AML-193 (cell line): Measurements from ENCODE around the gene RCC1.
"Not testable (repeated sequence)": the region's sequence is repeated elsewhere in the genome, so short reads cannot be mapped to it uniquely, and the experiment has no call there.

Source experiments
- DNase-seq, 2 experiments: peaks; one replicate each; lab custom pipeline; 2025; lab: John Stamatoyannopoulos, UW

RCC1 gene, protein sequence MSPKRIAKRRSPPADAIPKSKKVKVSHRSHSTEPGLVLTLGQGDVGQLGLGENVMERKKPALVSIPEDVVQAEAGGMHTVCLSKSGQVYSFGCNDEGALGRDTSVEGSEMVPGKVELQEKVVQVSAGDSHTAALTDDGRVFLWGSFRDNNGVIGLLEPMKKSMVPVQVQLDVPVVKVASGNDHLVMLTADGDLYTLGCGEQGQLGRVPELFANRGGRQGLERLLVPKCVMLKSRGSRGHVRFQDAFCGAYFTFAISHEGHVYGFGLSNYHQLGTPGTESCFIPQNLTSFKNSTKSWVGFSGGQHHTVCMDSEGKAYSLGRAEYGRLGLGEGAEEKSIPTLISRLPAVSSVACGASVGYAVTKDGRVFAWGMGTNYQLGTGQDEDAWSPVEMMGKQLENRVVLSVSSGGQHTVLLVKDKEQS

DNA sequence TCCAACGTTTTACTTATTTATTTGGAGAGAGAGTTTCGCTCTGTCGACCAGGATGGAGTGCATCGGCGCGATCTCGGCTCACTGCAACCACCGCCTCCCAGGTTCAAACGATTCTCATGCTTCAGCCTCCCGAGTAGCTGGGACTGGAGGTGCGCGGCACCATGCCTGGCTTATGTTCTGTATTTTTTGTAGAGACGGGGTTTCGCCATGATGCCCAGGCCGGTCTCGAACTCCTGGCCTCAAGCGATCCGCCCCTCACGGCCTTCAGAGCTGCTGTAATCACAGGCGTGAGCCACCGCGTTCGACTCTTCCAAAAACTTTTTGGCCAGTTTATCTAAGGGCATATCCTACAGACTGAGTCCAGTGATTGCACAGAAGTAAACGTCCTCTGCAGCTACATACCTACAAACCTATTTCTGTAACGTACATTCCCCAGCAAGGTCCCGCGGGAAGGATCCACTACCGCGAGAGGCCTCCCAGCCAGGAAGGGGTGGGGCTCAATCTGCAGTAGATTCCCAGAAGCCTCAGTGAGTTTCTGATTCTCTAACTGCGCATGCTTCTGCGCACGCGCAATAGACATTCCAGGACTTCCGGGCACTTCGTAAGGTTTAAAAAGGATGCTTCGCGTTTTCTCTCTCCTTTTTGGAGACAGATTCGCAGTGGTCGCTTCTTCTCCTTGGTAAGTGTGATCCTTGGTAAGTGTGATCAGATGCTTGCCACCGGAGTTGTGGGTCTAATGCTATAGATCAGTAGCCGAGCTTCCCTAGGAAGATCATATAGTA, at the start of gene RCC1:
Gene RCC1, plus strand, starts transcription at position 638 of the 782 bp plus-strand sequence. CDS start 23,824 bp downstream, outside the sequence.
- peak; percentile 95 to 96 for DNase-seq

DNA sequence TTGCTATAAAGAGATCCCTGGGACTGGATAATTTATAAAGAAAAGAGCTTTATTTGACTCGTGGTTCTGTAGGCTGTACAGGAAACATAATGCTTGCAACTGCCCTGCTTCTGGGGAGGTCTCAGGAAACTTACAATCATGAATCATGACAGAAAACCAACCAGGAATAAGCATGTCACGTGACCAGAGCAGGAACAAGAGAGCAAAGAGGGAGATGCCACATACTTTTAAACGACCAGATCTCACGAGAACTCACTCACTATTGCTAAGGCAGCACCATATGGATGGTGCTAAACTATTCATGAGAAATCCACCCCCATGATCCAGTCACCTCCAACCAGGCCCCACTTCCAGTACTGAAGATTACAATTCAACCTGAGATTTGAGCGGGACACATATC, 49.8 kb upstream of the RCC1 start:
- no peak for DNase-seq

DNA sequence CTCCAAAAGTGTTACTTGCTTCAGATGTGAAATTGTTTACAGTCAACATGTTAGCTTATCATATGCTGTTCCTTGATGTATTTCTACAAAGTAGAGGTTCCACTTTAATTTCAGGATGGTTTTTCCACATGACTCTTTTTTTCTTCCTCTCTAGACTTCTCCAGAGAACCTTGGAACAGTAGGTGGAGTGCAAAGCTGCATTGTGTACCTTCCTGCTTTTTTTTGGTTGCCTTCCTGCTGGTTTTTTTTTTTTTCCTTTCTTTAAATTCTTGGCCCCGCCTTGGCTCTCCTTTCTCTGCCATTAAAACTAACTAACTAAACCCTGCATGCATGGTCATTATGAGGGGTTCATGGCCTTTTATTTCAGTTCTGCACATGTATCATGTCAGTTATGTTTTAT, 48.2 kb upstream of the RCC1 start:
- no peak for DNase-seq

DNA sequence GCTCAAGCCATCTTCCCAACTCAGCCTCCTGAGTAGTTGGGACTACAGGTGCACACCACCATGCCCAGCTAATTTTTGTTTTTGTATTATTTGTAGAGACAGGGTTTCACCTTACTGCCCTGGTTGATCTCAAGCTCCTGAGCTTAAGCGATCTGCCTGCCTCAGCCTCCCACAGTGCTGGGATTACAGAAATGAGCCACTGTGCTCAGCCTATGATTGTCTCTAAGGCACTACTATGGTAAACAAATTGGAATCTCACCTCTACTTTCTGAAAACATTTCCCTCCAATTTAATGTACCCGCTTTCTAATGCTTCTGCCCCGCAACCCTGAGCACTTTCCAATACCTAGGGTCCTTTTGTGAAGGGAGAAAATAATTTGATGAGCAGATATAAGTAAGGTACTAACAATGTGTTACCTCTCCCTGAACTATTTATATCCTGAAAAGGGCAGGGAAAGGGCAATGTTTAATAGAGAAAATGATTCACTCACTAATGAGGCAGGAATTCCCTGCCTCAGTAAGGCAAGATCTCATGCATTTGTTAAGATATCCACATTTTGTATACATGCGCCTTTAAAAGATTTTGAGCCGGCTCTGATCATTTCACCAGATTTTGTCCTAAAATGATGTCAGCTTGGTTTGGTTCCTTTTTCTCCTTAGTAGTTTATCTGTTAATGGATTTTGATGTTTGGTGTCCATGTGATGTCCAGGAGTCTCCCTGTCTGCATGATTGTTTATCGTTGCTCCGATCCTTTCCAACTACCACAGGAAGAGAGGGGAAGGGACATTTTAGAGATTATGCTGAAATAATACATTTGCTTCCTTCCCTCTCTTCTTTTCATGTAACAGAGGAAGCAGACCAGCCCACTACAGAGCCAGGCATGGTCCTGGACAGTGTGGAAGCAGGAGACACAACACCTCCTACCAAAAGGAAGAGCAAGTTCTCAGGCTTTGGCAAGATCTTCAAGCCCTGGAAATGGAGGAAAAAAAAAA, 47.3 kb upstream of the RCC1 start:
- no peak for DNase-seq

DNA sequence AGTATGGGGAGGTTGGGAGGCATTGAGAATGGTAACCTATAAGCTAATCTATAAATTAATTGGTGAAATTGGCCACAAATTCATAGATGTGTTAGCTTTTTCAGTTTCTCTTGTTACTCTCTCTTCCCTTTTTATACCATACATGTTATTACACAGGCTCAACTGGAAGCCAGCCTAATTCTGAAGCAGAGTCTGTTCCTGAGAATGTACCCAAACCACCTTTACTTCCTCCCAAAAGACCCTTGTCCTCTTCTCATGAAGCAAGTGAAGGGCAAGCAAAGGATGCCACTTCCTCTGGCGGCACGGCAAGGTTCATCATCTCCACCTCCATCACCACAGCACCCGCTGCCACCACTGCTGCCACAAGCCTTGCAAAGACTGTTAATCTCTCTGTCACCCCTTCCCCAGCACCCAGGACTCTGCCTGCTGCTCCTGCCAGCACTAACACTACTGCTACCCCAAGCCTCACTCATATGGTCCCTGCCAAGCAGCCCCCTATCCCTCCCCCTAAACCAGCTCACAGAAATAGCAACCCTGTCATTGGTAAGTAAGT, 39.5 kb upstream of the RCC1 start:
- no peak for DNase-seq

DNA sequence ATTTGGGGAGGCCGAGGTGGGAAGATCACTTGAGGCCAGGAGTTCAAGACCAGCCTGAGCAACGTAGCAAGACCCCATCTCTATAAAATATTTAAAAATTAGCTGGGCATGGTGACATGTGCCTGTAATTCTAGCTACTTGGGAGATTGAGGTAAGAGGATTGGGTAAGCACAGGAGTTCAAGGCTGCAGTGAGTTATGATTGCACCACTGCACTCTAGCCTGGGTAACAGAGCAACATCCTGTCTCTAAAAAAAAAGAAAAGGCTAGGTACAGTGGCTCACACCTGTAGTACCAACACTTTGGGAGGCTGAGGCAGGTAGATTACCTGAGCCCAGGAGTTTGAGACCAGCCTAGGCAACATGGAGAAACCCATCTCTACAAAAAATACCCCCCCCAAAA, 35.7 kb upstream of the RCC1 start:
- DNase-seq, result peak in 1 of 2 experiments; percentile 38

DNA sequence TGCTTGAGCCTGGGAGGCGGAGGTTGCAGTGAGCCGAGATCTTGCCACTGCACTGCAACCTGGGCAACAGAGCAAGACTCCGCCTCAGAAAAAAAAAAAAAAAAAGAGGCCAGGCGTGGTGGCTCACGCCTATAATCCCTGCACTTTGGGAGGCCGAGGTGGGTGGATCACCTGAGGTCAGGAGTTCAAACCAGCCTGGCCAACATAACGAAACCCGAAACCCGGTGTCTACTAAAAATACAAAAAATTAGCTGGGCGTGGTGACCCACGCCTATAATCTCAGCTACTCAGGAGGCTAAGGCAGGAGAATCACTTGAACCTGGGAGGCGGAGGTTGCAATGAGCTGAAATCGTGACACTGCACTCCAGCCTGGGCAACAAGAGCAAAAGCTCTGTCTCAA, 26.3 kb upstream of the RCC1 start:
- DNase-seq, result not testable (repeated sequence)

DNA sequence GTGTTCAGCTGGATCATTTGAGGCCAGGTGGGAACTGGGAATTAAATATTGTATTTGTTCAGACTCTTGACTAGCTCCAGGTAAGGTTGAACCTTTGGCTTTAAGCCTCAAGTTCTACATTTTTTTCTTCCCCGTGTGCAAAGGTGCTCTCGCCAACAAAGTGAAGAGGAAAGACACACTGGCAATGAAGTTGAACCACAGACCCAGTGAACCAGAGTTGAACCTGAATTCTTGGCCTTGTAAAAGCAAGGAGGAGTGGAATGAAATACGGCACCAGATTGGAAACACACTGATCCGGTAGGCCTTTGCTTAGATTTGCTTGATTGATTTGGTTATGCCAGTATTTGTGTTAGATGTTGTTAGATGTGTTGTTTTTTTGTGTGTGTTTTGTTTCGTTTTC, 25.5 kb upstream of the RCC1 start:
- DNase-seq, result no peak

DNA sequence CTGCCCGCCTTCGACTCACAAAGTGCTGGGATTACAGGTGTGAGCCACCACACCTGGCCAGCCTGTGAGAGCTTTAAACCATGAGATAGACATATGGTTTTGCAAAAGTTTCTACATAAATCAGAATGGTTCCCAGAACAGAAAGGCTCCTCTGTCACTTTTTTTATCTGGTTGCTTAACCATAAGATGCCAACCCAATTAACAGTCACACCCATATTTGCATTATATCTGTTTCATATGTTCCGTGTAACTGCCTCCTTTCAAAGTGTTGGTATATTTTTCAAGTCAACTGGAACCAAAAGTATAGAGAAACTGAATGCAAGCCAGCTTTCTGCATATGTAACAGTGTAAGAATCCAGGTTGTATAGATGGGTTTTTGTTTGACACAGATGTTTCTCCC, 23.7 kb upstream of the RCC1 start:
- DNase-seq, result no peak

DNA sequence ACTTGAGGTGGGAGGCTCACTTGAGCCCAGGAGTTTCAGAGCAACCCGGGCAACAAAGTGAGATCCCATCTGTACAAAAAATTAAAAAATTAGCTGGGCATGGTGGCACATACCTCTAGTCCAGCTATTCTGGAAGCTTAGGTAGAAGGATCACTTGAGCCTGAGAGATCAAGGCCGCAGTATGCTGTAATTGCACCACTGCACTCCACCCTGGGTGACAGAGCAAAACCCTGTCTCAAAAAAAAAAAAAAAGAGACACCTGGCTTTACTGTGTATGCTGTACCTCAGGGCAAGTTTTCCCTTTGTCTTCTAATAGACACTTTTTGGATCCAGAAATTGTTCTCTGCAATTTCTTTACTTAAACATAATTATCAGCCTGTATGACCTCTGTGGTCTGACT, 23.1 kb upstream of the RCC1 start:
- no peak for DNase-seq

DNA sequence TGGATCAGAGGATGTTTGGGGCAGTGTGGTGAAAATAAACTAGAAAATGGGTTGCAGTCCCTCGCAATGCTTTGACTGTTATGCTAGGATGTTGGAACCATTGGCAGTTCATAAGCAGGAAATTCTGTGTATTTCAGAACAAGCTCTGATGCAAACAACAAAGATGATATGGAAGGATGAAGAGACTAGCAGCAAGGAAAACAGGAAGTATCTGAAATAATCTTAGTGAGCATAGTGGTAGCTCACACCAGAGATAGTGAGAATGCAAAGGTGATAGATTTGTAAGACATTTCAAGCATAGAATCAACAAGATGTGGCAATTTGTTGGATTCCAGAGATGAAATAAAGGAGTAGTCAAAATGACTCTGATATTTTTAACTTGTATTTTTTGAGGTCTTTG, 11.1 kb upstream of the RCC1 start:
- no peak for DNase-seq

DNA sequence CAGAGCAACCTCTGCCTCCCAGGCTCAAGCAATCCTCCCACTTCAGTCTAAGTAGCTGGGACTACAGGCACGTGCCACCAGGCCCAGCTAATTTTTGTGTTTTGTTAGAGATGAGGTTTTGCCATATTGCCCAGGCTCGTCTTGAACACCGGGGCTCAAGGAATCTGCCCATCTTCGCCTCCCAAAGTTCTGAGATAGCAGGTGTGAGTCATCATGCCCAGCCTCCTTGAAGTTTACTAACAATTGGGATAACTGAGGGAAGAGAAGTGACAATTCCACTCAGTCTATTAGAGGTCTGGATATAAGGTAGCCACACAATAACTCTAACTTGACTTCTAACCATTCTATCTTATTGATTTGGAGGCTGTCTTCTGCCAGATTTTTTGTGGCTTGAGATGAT, 6.3 kb upstream of the RCC1 start:
- DNase-seq, result no peak

DNA sequence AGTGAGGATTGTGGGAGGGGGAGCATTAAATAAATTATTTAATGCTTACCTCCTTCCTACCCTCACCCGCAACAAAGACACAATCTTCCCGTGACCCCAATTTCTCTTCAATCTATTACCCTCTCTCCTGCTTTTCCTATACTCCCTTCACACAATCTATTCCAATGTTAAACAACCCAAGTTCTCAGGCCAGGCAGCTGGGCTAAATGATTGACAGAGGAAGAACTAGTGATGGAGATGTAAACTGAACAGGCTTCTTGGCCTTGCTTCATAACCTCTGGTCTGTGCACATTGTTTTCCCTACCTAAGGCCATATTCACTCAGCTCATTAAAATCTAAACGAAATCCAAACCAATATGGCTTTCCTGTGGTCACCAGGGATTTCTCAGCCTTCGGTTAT, 3.9 kb upstream of the RCC1 start:
- no peak for DNase-seq

DNA sequence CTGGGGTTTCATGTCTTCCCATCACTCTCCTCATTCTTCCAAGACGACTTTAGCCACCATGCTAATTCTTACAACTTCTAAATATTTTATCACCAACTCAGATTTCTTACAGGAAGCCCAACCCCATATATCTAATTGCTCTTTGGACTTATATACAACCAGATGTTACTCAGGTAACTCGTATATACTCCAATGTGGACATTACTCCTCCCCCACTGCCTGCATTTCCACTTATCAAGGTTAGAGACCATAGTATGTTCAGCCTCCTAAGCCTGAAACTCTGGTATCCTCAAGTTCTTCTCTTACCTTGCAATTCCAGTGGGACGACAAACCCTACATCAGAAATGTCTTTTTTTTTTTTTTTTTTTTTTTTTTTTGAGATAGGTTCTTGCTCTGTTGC, 2.7 kb upstream of the RCC1 start:
- DNase-seq, result no peak

DNA sequence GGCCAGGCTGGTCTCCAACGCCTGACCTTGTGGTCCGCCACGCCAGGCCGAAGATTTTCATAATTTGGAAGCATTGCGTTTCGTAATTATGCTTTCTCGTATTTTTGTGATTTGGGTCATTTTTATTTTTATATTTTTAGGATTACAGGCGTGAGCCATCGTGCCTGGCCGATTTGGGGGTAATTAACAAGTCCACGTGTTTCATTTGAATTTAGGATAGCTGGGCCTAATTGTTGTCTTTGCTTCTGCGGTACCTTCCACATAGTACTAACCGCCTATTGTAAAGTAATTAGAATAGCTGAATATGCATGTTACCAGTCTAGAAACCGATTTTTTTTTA, 1.0 kb downstream of the RCC1 start:
- no peak for DNase-seq

DNA sequence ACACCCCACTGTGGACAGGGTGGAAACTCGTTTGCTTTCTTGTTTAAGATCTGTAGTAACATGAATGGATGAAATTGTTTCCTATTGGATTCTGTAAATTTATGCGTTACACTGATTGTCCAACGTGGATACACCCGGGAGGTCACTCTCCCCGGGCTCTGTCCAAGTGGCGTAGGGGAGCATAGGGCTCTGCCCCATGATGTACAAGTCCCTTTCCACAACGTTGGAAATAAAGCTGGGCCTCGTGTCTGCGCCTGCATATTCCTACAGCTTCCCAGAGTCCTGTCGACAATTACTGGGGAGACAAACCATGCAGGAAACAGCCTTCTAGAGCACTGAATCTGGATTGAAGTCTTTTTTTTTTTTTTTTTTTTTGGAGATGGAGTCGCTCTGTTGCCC, 1.4 kb downstream of the RCC1 start:
- DNase-seq, result no peak

DNA sequence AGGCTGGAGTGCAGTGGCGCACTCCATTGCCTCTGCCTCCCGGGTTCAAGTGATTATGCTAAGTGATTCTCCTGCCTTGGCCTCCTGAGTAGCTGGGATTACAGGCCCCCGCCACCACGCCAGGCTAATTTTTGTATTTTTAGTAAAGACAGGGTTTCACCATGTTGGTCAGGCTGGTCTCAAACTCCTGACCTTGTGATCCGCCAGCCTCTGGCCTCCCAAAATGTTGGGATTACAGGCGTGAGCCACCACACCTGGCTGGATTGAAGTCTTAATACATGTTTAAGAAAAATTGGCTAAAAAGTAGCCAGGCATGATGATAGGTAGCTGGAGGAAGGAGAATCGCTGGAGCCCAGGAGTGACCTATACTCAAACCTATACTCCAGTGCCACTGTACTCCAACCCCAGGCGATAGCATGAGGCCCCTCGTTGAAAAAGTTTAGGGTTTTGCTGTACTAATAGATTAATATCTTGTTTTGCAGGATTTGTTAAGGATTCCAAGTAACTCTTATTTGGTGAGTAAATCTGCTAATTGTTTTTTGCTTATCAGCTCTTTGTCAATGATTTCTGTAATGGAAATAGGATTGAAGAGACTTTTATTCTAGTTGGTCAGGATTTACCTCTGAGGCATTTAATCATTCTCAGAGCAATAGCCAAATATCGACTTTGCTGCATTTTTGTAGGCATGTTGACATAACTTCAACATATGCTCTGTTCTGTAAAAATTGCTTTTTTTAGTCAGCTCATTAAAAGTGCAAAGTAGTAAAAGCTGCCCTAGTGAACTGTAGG, 2.0 kb downstream of the RCC1 start:
- DNase-seq, result no peak

DNA sequence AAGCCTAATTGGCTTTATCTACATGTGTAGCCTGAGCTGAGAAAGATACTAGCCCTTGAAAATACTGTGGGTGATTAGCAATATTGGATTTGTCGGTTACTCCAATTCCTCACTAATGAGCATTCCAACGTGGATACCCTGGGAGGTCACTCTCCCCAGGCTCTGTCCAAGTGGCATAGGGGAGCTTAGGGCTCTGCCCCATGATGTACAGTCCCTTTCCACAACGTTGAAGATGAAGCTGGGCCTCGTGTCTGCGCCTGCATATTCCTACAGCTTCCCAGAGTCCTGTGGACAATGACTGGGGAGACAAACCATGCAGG, 2.6 kb downstream of the RCC1 start:
- no peak for DNase-seq

DNA sequence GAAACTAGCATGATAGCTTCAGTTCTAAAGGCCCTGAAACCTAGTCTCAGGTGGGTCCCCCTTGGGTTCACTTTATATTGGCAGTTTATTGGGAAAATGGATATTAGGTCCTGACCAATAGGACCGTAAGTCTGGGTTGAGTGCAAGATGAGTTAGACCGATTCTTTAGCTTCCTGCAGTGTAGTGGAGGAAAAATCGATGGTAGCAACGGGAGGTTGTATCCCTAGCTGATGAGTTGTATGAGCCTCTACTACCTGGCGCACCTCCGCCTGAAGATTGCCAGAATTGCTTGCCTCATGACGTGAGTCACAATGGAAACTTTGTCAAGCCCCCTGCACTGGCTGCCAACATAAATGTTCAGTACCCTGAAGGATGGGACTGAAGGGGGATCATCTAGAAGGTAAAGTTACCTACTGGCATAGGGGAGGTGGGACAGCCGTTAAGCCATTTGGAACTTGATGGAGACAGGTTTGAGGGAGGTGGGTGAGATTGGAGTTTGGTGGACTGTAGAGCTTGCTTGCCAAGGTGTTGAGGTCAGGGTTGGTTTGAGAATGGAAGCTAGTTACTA, 3.9 kb downstream of the RCC1 start:
- no peak for DNase-seq

DNA sequence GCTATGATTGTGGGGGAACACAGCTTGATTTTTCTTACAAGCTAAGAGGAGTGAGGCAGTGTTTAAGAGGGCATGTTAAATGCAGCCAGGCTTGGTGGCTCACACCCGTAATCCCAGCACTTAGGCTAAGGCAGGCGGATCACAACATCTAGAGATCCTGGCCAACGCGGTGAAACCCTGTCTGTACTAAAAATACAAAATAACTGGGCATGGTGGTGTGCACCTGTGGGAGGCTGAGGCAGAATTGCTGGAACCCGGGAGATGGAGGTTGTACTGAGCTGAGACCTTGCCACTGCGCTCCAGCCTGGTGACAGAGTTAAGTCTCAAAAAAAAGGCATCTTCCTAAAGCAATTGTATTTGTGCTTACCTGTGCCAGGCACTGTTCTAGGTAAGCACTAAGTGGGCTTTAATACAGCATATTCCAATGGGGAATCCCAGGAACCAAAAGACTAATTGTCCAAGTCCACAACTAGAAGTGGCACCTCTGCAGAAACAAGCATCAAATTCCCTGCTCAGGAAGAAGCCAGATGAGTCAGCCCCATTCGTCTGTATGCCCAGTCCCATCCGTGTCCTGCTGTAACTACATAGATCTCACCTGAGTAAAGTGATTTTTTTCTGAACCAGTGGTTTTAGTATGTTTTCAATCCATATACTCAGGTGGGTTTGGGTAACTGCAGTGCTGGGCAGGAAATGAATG, 4.6 kb downstream of the RCC1 start:
- no peak for DNase-seq
